Kidney (tissue), 14 donors: ENCODE data around the gene MYO5B. TPM values are rescaled to one million over a fixed set of nuclear protein-coding genes. Genes with fewer than 3 reads are reported as not detected.

Source experiments
- DNase-seq, 5 donors: peaks; one replicate each; pipeline ENCODE4 v3.0.0-alpha.2; 2013 to 2020
- FAIRE-seq: peaks from 2 replicates; lab custom pipeline; 2012; peaks lifted over from hg19 to GRCh38; lab: Jason Lieb, UNC
- H3K27ac ChIP-seq, 2 donors: one replicate each; pipeline ENCODE4 v1.7.0; 2013; ENCODE audit warnings: low read depth in 2 of 2, low read length in 2 of 2, inconsistent platforms in 1 of 2
- H3K27me3 ChIP-seq: one replicate; pipeline ENCODE4 v1.7.1; 2013; ENCODE audit warnings: low read length, inconsistent platforms; ENCODE audit not compliant: control insufficient read depth, insufficient read depth
- H3K36me3 ChIP-seq, 3 donors: one replicate each; pipeline versions ENCODE4 v1.7.0 to v1.7.1; 2013; ENCODE audit warnings: low read length in 3 of 3, control low read depth in 1 of 3, inconsistent platforms in 1 of 3; ENCODE audit not compliant: insufficient read depth in 3 of 3, control insufficient read depth in 2 of 3
- H3K4me1 ChIP-seq, 3 donors: one replicate each; pipeline versions ENCODE4 v1.7.0 to v1.7.1; 2013; ENCODE audit warnings: low read length in 3 of 3, inconsistent platforms in 1 of 3, low read depth in 1 of 3; ENCODE audit not compliant: control insufficient read depth in 2 of 3, insufficient read depth in 2 of 3
- H3K4me3 ChIP-seq, 3 donors: one replicate each; pipeline versions ENCODE4 v1.7.0 to v1.8.1; 2013; ENCODE audit warnings: low read length in 3 of 3, control low read depth in 1 of 3, inconsistent platforms in 1 of 3
- H3K9ac ChIP-seq, 3 donors: one replicate each; pipeline versions ENCODE4 v1.7.0 to v1.7.1; 2013; ENCODE audit warnings: low read length in 3 of 3, control low read depth in 1 of 3, inconsistent platforms in 1 of 3
- H3K9me3 ChIP-seq, 3 donors: one replicate each; pipeline versions ENCODE4 v1.7.0 to v1.7.1; 2013; ENCODE audit warnings: low read length in 3 of 3, control low read depth in 1 of 3, inconsistent platforms in 1 of 3; ENCODE audit not compliant: control insufficient read depth in 2 of 3, insufficient read depth in 1 of 3
- CTCF ChIP-seq: IDR thresholded peaks from 3 replicates; pipeline ENCODE4 v1.5.1; 2012; ENCODE audit warnings: mild to moderate bottlenecking, moderate library complexity, borderline replicate concordance; ENCODE audit not compliant: insufficient read depth; ENCODE audit errors: extremely low read depth
- intact Hi-C: fragments of 100-400 bp; cut with DNase I; formaldehyde crosslinking; loops from one replicate; pipeline ENCODE4 v1.11.1; 2022
- polyA plus RNA-seq: library from polyadenylated mRNA; stranded (reverse); fragments of 350-450 nt; fragmentation: Illumina TruSeq; extraction: RNeasy Lipid Tissue Mini Kit (QIAGEN cat#74804); gene quantifications from one replicate; pipeline ENCODE4 v1.2.3, GENCODE V29; 2014; ENCODE audit warnings: low read depth, low replicate concordance; ENCODE audit not compliant: insufficient read depth
- total RNA-seq: library from RNA; stranded (reverse); fragmentation: NEBNext Ultra II Directional; extraction: Animal tissue kit (Norgen Biotek cat#: 25700); gene quantifications from one replicate; pipeline ENCODE4 v1.2.1, GENCODE V29; 2021
- donor health status: control.
- donor health status: control.
- donor health status: control.
- donor health status: control.
- donor health status: control.
- donor health status: DM: yes; HTN: yes; CAD: no.
- donor health status: Normal renal cell carcinoma (clear cell type).

The MYO5B gene
- total and polyA plus RNA-seq, 2 donors from 2014 or later = 17.8 to 43.8 TPM

GRCh38 chr18:50093366-50094064 lies 101.4 kb downstream of the MYO5B start:
- no peaks in the 10 kb centered on the region for H3K36me3 ChIP-seq

GRCh38 chr18:50092245-50092805 lies 102.6 kb downstream of the MYO5B start:
- no peaks in the 10 kb centered on the region for H3K27me3 ChIP-seq
- no peak for TF ChIP-seq CTCF
- FAIRE-seq (no peak), DNase-seq (no peak)
- no peak overlapping the region for H3K9ac ChIP-seq
- no peak overlapping the region for H3K27ac ChIP-seq
- no peaks in the 10 kb centered on the region for H3K36me3 ChIP-seq
- intact Hi-C loops = no loop called here
- H3K4me3 ChIP-seq = no peak overlapping the region
- H3K9me3 ChIP-seq = no peaks in the 10 kb centered on the region
- H3K4me1 ChIP-seq = no peaks in the 10 kb centered on the region

More at GRCh38 chr18:50093366-50094064, 101.4 kb downstream of the MYO5B start:
- DNase-seq = no peak
- Histone ChIP-seq H3K9me3 (no peaks in the 10 kb centered on the region), H3K9ac (no peak overlapping the region), H3K4me3 (no peak overlapping the region), H3K27ac (no peak overlapping the region), H3K27me3 (no peaks in the 10 kb centered on the region), H3K4me1 (no peaks in the 10 kb centered on the region)
- FAIRE-seq = no peak
- intact Hi-C loops = no loop called here
- TF ChIP-seq CTCF = no peak

GRCh38 chr18:50091509-50092244 lies 103.3 kb downstream of the MYO5B start:
- DNase-seq (no peak), FAIRE-seq (no peak)
- H3K9me3 ChIP-seq = no peaks in the 10 kb centered on the region
- no peak overlapping the region for H3K4me3 ChIP-seq
- no peaks in the 10 kb centered on the region for H3K4me1 ChIP-seq
- H3K27ac ChIP-seq = no peak overlapping the region
- no peak overlapping the region for H3K9ac ChIP-seq
- intact Hi-C loops = no loop called here
- no peaks in the 10 kb centered on the region for H3K36me3 ChIP-seq
- no peaks in the 10 kb centered on the region for H3K27me3 ChIP-seq
- TF ChIP-seq CTCF = no peak
